Trophoblast cell (in vitro differentiated cells and primary cell): ENCODE data around the gene HSP90AB1.
A peak's percentile ranks its signal among the peaks of the same experiment; 100 is the strongest.

Source experiments
- DNase-seq, 2 donors: peaks; one replicate each; pipeline ENCODE4 v3.0.0-alpha.2; 2016
- H2AFZ ChIP-seq: 2 replicates; pipeline ENCODE4 v1.6.1; 2013; ENCODE audit warnings: low read length, moderate library complexity, mild to moderate bottlenecking; ENCODE audit not compliant: insufficient read depth, poor library complexity
- H2AK5ac ChIP-seq: 2 replicates; pipeline ENCODE4 v1.6.1; 2013; ENCODE audit warnings: mild to moderate bottlenecking, low read length
- H2BK120ac ChIP-seq: 2 replicates; pipeline ENCODE4 v1.6.1; 2013; ENCODE audit warnings: low read length, mild to moderate bottlenecking, moderate library complexity; ENCODE audit not compliant: insufficient read depth, poor library complexity
- H2BK12ac ChIP-seq: 2 replicates; pipeline ENCODE4 v1.6.1; 2013; ENCODE audit warnings: mild to moderate bottlenecking, low read length, moderate library complexity
- H2BK5ac ChIP-seq: 2 replicates; pipeline ENCODE4 v1.6.1; 2013; ENCODE audit warnings: low read length, low read depth, moderate library complexity, mild to moderate bottlenecking; ENCODE audit not compliant: poor library complexity
- H3K14ac ChIP-seq: 2 replicates; pipeline ENCODE4 v1.6.1; 2013; ENCODE audit warnings: mild to moderate bottlenecking, low read length
- H3K18ac ChIP-seq: 2 replicates; pipeline ENCODE4 v1.6.1; 2013; ENCODE audit warnings: mild to moderate bottlenecking, low read length
- H3K23ac ChIP-seq: 2 replicates; pipeline ENCODE4 v1.6.1; 2013; ENCODE audit warnings: low read length
- H3K27ac ChIP-seq: 2 replicates; pipeline ENCODE4 v1.5.1; 2013; ENCODE audit warnings: low read depth, mild to moderate bottlenecking, inconsistent platforms, low read length, moderate library complexity
- H3K27me3 ChIP-seq: 2 replicates; pipeline ENCODE4 v1.6.1; 2013; ENCODE audit warnings: inconsistent platforms, mild to moderate bottlenecking, low read length, moderate library complexity; ENCODE audit not compliant: insufficient read depth
- H3K36me3 ChIP-seq, 2 experiments: 1 replicate in 1 of 2; 2 replicates in 1 of 2; pipeline ENCODE4 v1.6.1; 2013; ENCODE audit warnings: low read length in 2 of 2, mild to moderate bottlenecking in 2 of 2, moderate library complexity in 1 of 2; ENCODE audit not compliant: insufficient read depth in 2 of 2, control insufficient read depth in 1 of 2
- H3K4ac ChIP-seq: 2 replicates; pipeline ENCODE4 v1.6.1; 2013; ENCODE audit warnings: low read depth, mild to moderate bottlenecking, low read length, moderate library complexity
- H3K4me1 ChIP-seq, 2 experiments: 1 replicate in 1 of 2; 2 replicates in 1 of 2; pipeline ENCODE4 v1.6.1; 2013; ENCODE audit warnings: low read length in 2 of 2, mild to moderate bottlenecking in 2 of 2, moderate library complexity in 1 of 2; ENCODE audit not compliant: insufficient read depth in 2 of 2, control insufficient read depth in 1 of 2
- H3K4me2 ChIP-seq: 2 replicates; pipeline ENCODE4 v1.6.1; 2013; ENCODE audit warnings: inconsistent platforms, mild to moderate bottlenecking, low read length, moderate library complexity
- H3K4me3 ChIP-seq: 2 replicates; pipeline ENCODE4 v1.5.1; 2013; ENCODE audit warnings: mild to moderate bottlenecking, low read depth, low read length, inconsistent platforms
- H3K79me1 ChIP-seq: one replicate; pipeline ENCODE4 v1.6.1; 2013; ENCODE audit warnings: low read length
- H3K79me2 ChIP-seq: 2 replicates; pipeline ENCODE4 v1.6.1; 2013; ENCODE audit warnings: low read length, mild to moderate bottlenecking; ENCODE audit not compliant: control insufficient read depth, insufficient read depth, poor library complexity
- H3K9ac ChIP-seq: 2 replicates; pipeline ENCODE4 v1.6.1; 2013; ENCODE audit warnings: mild to moderate bottlenecking, low read length
- H3K9me3 ChIP-seq: 2 replicates; pipeline ENCODE4 v1.6.1; 2013; ENCODE audit warnings: low read depth, mild to moderate bottlenecking, control low read depth, inconsistent platforms, low read length; ENCODE audit not compliant: insufficient read depth
- H4K12ac ChIP-seq: 2 replicates; pipeline ENCODE4 v1.6.1; 2013; ENCODE audit warnings: low read depth, mild to moderate bottlenecking, low read length, moderate library complexity
- H4K8ac ChIP-seq: 2 replicates; pipeline ENCODE4 v1.6.1; 2013; ENCODE audit warnings: low read depth, mild to moderate bottlenecking, low read length, moderate library complexity
- H4K91ac ChIP-seq: one replicate; pipeline ENCODE4 v1.6.1; 2013; ENCODE audit warnings: low read depth, mild to moderate bottlenecking, low read length, moderate library complexity
- WGBS: extraction: QIAGEN DNeasy Blood & Tissue Kit; methylation state at CpG from one replicate; pipeline ENCODE4 v1.1.7; 2013; ENCODE audit warnings: missing lambda C conversion rate; ENCODE audit not compliant: insufficient read length, insufficient coverage; ENCODE audit errors: extremely low coverage; 5-methylcytosine and 5-hydroxymethylcytosine counted together

Gene HSP90AB1

GRCh38 chr6:44217332-44218143, 29.4 kb upstream of the HSP90AB1 start:
- Histone ChIP-seq H2AFZ (peak overlapping the region; percentile 27), H3K4me1 (peaks cover 35 to 39% of the 10 kb centered on the region in 2 experiments), H3K4ac (no peak overlapping the region), H2AK5ac (peak overlapping the region; percentile 49), H3K27me3 (no peaks in the 10 kb centered on the region), H3K4me2 (no peak overlapping the region), H3K36me3 (no peaks in the 10 kb centered on the region), H3K14ac (peak overlapping the region; percentile 22), H3K27ac (no peak overlapping the region), H3K23ac (no peak overlapping the region), H4K12ac (no peak overlapping the region), H3K79me2 (peaks cover 2% of the 10 kb centered on the region), H3K4me3 (no peak overlapping the region), H3K79me1 (peaks cover 23% of the 10 kb centered on the region), H3K9me3 (no peaks in the 10 kb centered on the region), H2BK12ac (peak overlapping the region; percentile 66), H3K9ac (no peak overlapping the region), H4K91ac (peak overlapping the region; percentile 81), H2BK5ac (no peak overlapping the region), H3K18ac (peak overlapping the region; percentile 33), H2BK120ac (peak overlapping the region; percentile 27), H4K8ac (peak overlapping the region; percentile 11)
- DNase-seq: no peak
- no CpG with 5 or more reads among the region's 16 CpGs for WGBS

GRCh38 chr6:44219053-44219814, 27.7 kb upstream of the HSP90AB1 start:
- H2BK5ac ChIP-seq: peak overlapping the region; percentile 95
- peak overlapping the region; percentile 64 for H2AFZ ChIP-seq
- peaks cover 4% of the 10 kb centered on the region for H3K79me2 ChIP-seq
- H2BK12ac ChIP-seq: peak overlapping the region; percentile 84
- H3K9ac ChIP-seq: no peak overlapping the region
- H4K91ac ChIP-seq: peak overlapping the region; percentile 91
- H3K4me3 ChIP-seq: peak overlapping the region; percentile 61
- H3K36me3 ChIP-seq: no peaks in the 10 kb centered on the region
- no CpG with 5 or more reads among the region's 45 CpGs for WGBS
- peak overlapping the region; percentile 97 for H3K18ac ChIP-seq
- H3K79me1 ChIP-seq: peaks cover 31% of the 10 kb centered on the region
- peak overlapping the region; percentile 56 for H4K12ac ChIP-seq
- H4K8ac ChIP-seq: peak overlapping the region; percentile 90
- no peak overlapping the region for H3K23ac ChIP-seq
- H3K14ac ChIP-seq: peak overlapping the region; percentile 91
- peak overlapping the region; percentile 93 for H3K4me2 ChIP-seq
- DNase-seq: peak; percentile 84 to 85
- peak overlapping the region; percentile 61 for H3K4ac ChIP-seq
- peak overlapping the region; percentile 89 for H2BK120ac ChIP-seq
- peaks cover 44 to 52% of the 10 kb centered on the region in 2 experiments for H3K4me1 ChIP-seq
- H3K9me3 ChIP-seq: no peaks in the 10 kb centered on the region
- peak overlapping the region; percentile 74 for H3K27ac ChIP-seq
- no peaks in the 10 kb centered on the region for H3K27me3 ChIP-seq
- H2AK5ac ChIP-seq: no peak overlapping the region

- Histone ChIP-seq H4K12ac (no peak overlapping the region), H3K14ac (no peak overlapping the region), H2BK12ac (peak overlapping the region; percentile 39), H2BK120ac (peak overlapping the region; percentile 49), H3K23ac (no peak overlapping the region), H3K4ac (no peak overlapping the region), H3K4me1 (peaks cover 50 to 58% of the 10 kb centered on the region in 2 experiments), H3K4me2 (peak overlapping the region; percentile 93), H3K27ac (no peak overlapping the region), H2AK5ac (no peak overlapping the region), H3K9me3 (no peaks in the 10 kb centered on the region), H3K4me3 (no peak overlapping the region), H3K9ac (no peak overlapping the region), H3K36me3 (no peaks in the 10 kb centered on the region), H4K91ac (peak overlapping the region; percentile 22), H2AFZ (no peak overlapping the region), H3K79me1 (peaks cover 34% of the 10 kb centered on the region), H3K79me2 (peaks cover 4% of the 10 kb centered on the region), H3K27me3 (no peaks in the 10 kb centered on the region), H3K18ac (peak overlapping the region; percentile 43), H2BK5ac (peak overlapping the region; percentile 9), H4K8ac (no peak overlapping the region)
- DNase-seq: no peak
- WGBS: no CpG with 5 or more reads among the region's 28 CpGs
These were observed 26.8 kb upstream of the HSP90AB1 start for GRCh38 chr6:44219815-44220784.

GRCh38 chr6:44220913-44221290, 26.0 kb upstream of the HSP90AB1 start:
- Histone ChIP-seq H2BK120ac (peak overlapping the region; percentile 3), H3K9ac (no peak overlapping the region), H3K23ac (no peak overlapping the region), H3K36me3 (no peaks in the 10 kb centered on the region), H2BK5ac (no peak overlapping the region), H3K27ac (no peak overlapping the region), H2BK12ac (peak overlapping the region; percentile 34), H2AK5ac (peak overlapping the region; percentile 20), H3K4me1 (peaks cover 55 to 59% of the 10 kb centered on the region in 2 experiments), H2AFZ (no peak overlapping the region), H3K27me3 (no peaks in the 10 kb centered on the region), H4K8ac (no peak overlapping the region), H3K9me3 (no peaks in the 10 kb centered on the region), H3K4me2 (no peak overlapping the region), H3K4ac (no peak overlapping the region), H3K14ac (no peak overlapping the region), H3K18ac (peak overlapping the region; percentile 23), H3K79me1 (peaks cover 35% of the 10 kb centered on the region), H3K4me3 (no peak overlapping the region), H4K91ac (peak overlapping the region; percentile 7), H3K79me2 (peaks cover 4% of the 10 kb centered on the region), H4K12ac (no peak overlapping the region)
- no CpG with 5 or more reads among the region's 4 CpGs for WGBS
- DNase-seq: no peak
